CD8-positive, alpha-beta memory T cell (primary cell): Measurements from ENCODE around the gene RAB1B. TPM values are rescaled to one million over a fixed set of nuclear protein-coding genes. Genes with fewer than 3 reads are reported as not detected.

ENCODE experiments used
- CTCF ChIA-PET: fragments of 350-600 bp; sonication (Branson Sonifier 250); formaldehyde crosslinking; loops from one replicate; lab custom pipeline; 2021; ENCODE audit warnings: antibody characterized with exemption; lab: Charles Lee
- POLR2A ChIA-PET: fragments of 350-600 bp; sonication (Branson Sonifier 250); formaldehyde crosslinking; loops from one replicate; lab custom pipeline; 2021; ENCODE audit warnings: antibody characterized with exemption; lab: Charles Lee
- DNase-seq, 5 donors: peaks; one replicate each; pipeline versions ENCODE4 v3.0.0 to v3.0.0-alpha.2; 2020 to 2022; ENCODE audit warnings: mixed read lengths in 1 of 5
- H3K27ac ChIP-seq: one replicate; pipeline ENCODE4 v1.7.0; 2013; ENCODE audit warnings: low read depth, mild to moderate bottlenecking, low read length, moderate library complexity
- H3K27me3 ChIP-seq: 2 replicates; pipeline ENCODE4 v1.7.0; 2013; ENCODE audit warnings: low read length, mild to moderate bottlenecking; ENCODE audit not compliant: insufficient read depth, poor library complexity, severe bottlenecking
- H3K36me3 ChIP-seq: 2 replicates; pipeline ENCODE4 v1.7.0; 2013; ENCODE audit warnings: mild to moderate bottlenecking, low read length, moderate library complexity; ENCODE audit not compliant: insufficient read depth
- H3K4me1 ChIP-seq: 2 replicates; pipeline ENCODE4 v1.7.0; 2013; ENCODE audit warnings: mild to moderate bottlenecking, low read length, moderate library complexity; ENCODE audit not compliant: insufficient read depth
- H3K4me3 ChIP-seq: 2 replicates; pipeline ENCODE4 v1.7.0; 2013; ENCODE audit warnings: mild to moderate bottlenecking, low read length
- H3K9me3 ChIP-seq: 2 replicates; pipeline ENCODE4 v1.7.0; 2013; ENCODE audit warnings: mild to moderate bottlenecking, low read length
- H3K27ac Mint-ChIP-seq, 8 donors: one replicate each; pipeline ENCODE4 v1.8.0; 2020 to 2021; ENCODE audit warnings: mixed read lengths in 8 of 8, mild to moderate bottlenecking in 6 of 8, inconsistent platforms in 3 of 8, moderate library complexity in 3 of 8
- H3K27me3 Mint-ChIP-seq, 2 donors: one replicate each; pipeline ENCODE4 v1.8.0; 2020 to 2021; ENCODE audit warnings: mixed read lengths in 2 of 2, mild to moderate bottlenecking in 1 of 2, moderate library complexity in 1 of 2
- H3K36me3 Mint-ChIP-seq, 3 donors: one replicate each; pipeline ENCODE4 v1.8.0; 2020 to 2021; ENCODE audit warnings: mixed read lengths in 3 of 3, inconsistent platforms in 1 of 3, mild to moderate bottlenecking in 1 of 3
- H3K4me1 Mint-ChIP-seq, 3 donors: one replicate each; pipeline ENCODE4 v1.8.0; 2020 to 2021; ENCODE audit warnings: mixed read lengths in 3 of 3, inconsistent platforms in 1 of 3, mild to moderate bottlenecking in 1 of 3
- H3K4me3 Mint-ChIP-seq, 7 donors: one replicate each; pipeline ENCODE4 v1.8.0; 2020 to 2021; ENCODE audit warnings: mixed read lengths in 7 of 7, mild to moderate bottlenecking in 6 of 7, moderate library complexity in 4 of 7, inconsistent platforms in 2 of 7
- H3K9me3 Mint-ChIP-seq, 5 donors: one replicate each; pipeline ENCODE4 v1.8.0; 2020 to 2022; ENCODE audit warnings: mixed read lengths in 5 of 5, mild to moderate bottlenecking in 3 of 5, moderate library complexity in 2 of 5, inconsistent platforms in 1 of 5
- polyA plus RNA-seq: library from polyadenylated mRNA; unstranded; fragments of 300-500 nt; fragmentation: Illumina TruSeq; gene quantifications from one replicate; pipeline ENCODE4 v1.2.3, GENCODE V29; 2021
- total RNA-seq, 2 experiments: library from RNA; stranded (reverse); gene quantifications; one replicate each; pipeline ENCODE4 v1.2.3, GENCODE V29; 2021

Gene RAB1B
- total RNA-seq: 100 to 1,000 TPM; 119 to 125 TPM
- polyA plus RNA-seq: 18.6 TPM

GRCh38 chr11:66268244-66268951 lies at the start of gene RAB1B:
RAB1B (plus strand) TSS chr11:66268639; CDS start chr11:66268680, 41 bp downstream.
- Mint-ChIP-seq H3K27me3 (peaks cover 0 to 7% of the 10 kb centered on the region in 2 donors), H3K4me3 (peak within 1 kb of the TSS; percentile 90 to 97 (median 95)), H3K36me3 (peaks cover 7 to 57% (median 7%) of the 10 kb centered on the region in 3 donors), H3K27ac (peak within 1 kb of the TSS; percentile 94 to 99 (median 98)), H3K4me1 (peaks cover 50 to 56% (median 54%) of the 10 kb centered on the region in 3 donors), H3K9me3 (no peaks in the 10 kb centered on the region)
- Histone ChIP-seq H3K36me3 (peaks cover 24% of the 10 kb centered on the region), H3K27me3 (no peaks in the 10 kb centered on the region), H3K4me3 (peak within 1 kb of the TSS; percentile 73), H3K27ac (peak within 1 kb of the TSS; percentile 71), H3K4me1 (peaks cover 40% of the 10 kb centered on the region), H3K9me3 (no peaks in the 10 kb centered on the region)
- CTCF ChIA-PET: interaction anchor here (1.2 to 3.3 kb wide), 5 partner anchors 14 to 223 kb away, joined by 3 to 16 read pairs (median 6); no protein-coding TSS in a partner anchor
- DNase-seq: peak; percentile 99 to 100 (median 100)
- POLR2A ChIA-PET: interaction anchor here (0.8 to 2.2 kb wide), 7 partner anchors 11 to 407 kb away, joined by 3 to 9 read pairs (median 3); partner anchors contain the start of genes CCDC85B and YIF1A

- peaks cover 8 to 16% (median 12%) of the 10 kb centered on the region in 3 donors for H3K4me1 Mint-ChIP-seq
- no peaks in the 10 kb centered on the region for H3K27me3 ChIP-seq
- H3K4me3 Mint-ChIP-seq: no peak overlapping the region
- ChIA-PET POLR2A (interaction anchor here (0.6 to 1.0 kb wide), 2 partner anchors 60 to 344 kb away, joined by 4 read pairs; no protein-coding TSS in a partner anchor), CTCF (interaction anchor here (7.6 kb wide), 1 partner anchor 65 kb away, joined by 74 read pairs; no protein-coding TSS in a partner anchor)
- no peak for DNase-seq
- no peaks in the 10 kb centered on the region for H3K9me3 ChIP-seq
- H3K27ac ChIP-seq: no peak overlapping the region
- H3K4me3 ChIP-seq: no peak overlapping the region
- peaks cover 12% of the 10 kb centered on the region for H3K4me1 ChIP-seq
- H3K36me3 ChIP-seq: peaks cover 45% of the 10 kb centered on the region
- peaks cover 0 to 2% of the 10 kb centered on the region in 2 donors for H3K27me3 Mint-ChIP-seq
- peak overlapping the region in 5 of 8 donors; percentile 1 to 82 (median 70) for H3K27ac Mint-ChIP-seq
- peaks cover 6 to 76% (median 27%) of the 10 kb centered on the region in 3 donors for H3K36me3 Mint-ChIP-seq
- H3K9me3 Mint-ChIP-seq: no peaks in the 10 kb centered on the region
These were observed 49.4 kb upstream of the RAB1B start for GRCh38 chr11:66218846-66219620.

- ChIA-PET POLR2A (interaction anchor here (1.0 kb wide), 1 partner anchor 59 kb away, joined by 4 read pairs; no protein-coding TSS in a partner anchor), CTCF (interaction anchor here (1.1 to 7.6 kb wide), 2 partner anchors 64 to 362 kb away, joined by 3 to 74 read pairs; partner anchors contain the start of gene CFL1)
- Mint-ChIP-seq H3K27ac (peak overlapping the region in 4 of 8 donors; percentile 0 to 91 (median 82)), H3K4me3 (no peak overlapping the region), H3K4me1 (peaks cover 8 to 16% (median 12%) of the 10 kb centered on the region in 3 donors), H3K27me3 (peaks cover 0 to 2% of the 10 kb centered on the region in 2 donors), H3K36me3 (peaks cover 6 to 80% (median 27%) of the 10 kb centered on the region in 3 donors), H3K9me3 (no peaks in the 10 kb centered on the region)
- Histone ChIP-seq H3K27ac (no peak overlapping the region), H3K36me3 (peaks cover 45% of the 10 kb centered on the region), H3K27me3 (no peaks in the 10 kb centered on the region), H3K9me3 (no peaks in the 10 kb centered on the region), H3K4me1 (peaks cover 12% of the 10 kb centered on the region), H3K4me3 (no peak overlapping the region)
- no peak for DNase-seq
These were observed 48.4 kb upstream of the RAB1B start for GRCh38 chr11:66219846-66220565.

GRCh38 chr11:66220566-66220935 lies 47.9 kb upstream of the RAB1B start:
- H3K27ac Mint-ChIP-seq: peak overlapping the region in 6 of 8 donors; percentile 0 to 91 (median 72)

GRCh38 chr11:66221012-66221411 lies 47.4 kb upstream of the RAB1B start:
- ChIA-PET POLR2A (no interaction called here), CTCF (interaction anchor here (0.9 to 7.6 kb wide), 5 partner anchors 31 to 363 kb away, joined by 3 to 74 read pairs (median 10); partner anchors contain the start of genes CFL1 and RAB1B)
- Histone ChIP-seq H3K27ac (no peak overlapping the region), H3K27me3 (no peaks in the 10 kb centered on the region), H3K9me3 (no peaks in the 10 kb centered on the region), H3K36me3 (peaks cover 43% of the 10 kb centered on the region), H3K4me3 (no peak overlapping the region), H3K4me1 (peaks cover 12% of the 10 kb centered on the region)
- DNase-seq: no peak
- Mint-ChIP-seq H3K27ac (peak overlapping the region in 7 of 8 donors; percentile 60 to 99 (median 93)), H3K27me3 (peaks cover 0 to 2% of the 10 kb centered on the region in 2 donors), H3K9me3 (no peaks in the 10 kb centered on the region), H3K4me1 (peaks cover 8 to 16% (median 12%) of the 10 kb centered on the region in 3 donors), H3K4me3 (no peak overlapping the region), H3K36me3 (peaks cover 6 to 83% (median 26%) of the 10 kb centered on the region in 3 donors)

More at GRCh38 chr11:66220566-66220935, 47.9 kb upstream of the RAB1B start:
- peaks cover 45% of the 10 kb centered on the region for H3K36me3 ChIP-seq
- H3K4me1 ChIP-seq: peaks cover 12% of the 10 kb centered on the region
- H3K4me3 Mint-ChIP-seq: no peak overlapping the region
- ChIA-PET POLR2A (no interaction called here), CTCF (interaction anchor here (1.1 to 7.6 kb wide), 3 partner anchors 41 to 363 kb away, joined by 3 to 74 read pairs (median 10); partner anchors contain the start of gene CFL1)
- H3K9me3 ChIP-seq: no peaks in the 10 kb centered on the region
- no peak for DNase-seq
- peaks cover 8 to 16% (median 12%) of the 10 kb centered on the region in 3 donors for H3K4me1 Mint-ChIP-seq
- H3K27me3 Mint-ChIP-seq: peaks cover 0 to 2% of the 10 kb centered on the region in 2 donors
- H3K36me3 Mint-ChIP-seq: peaks cover 6 to 84% (median 27%) of the 10 kb centered on the region in 3 donors
- H3K27me3 ChIP-seq: no peaks in the 10 kb centered on the region
- H3K27ac ChIP-seq: no peak overlapping the region
- no peaks in the 10 kb centered on the region for H3K9me3 Mint-ChIP-seq
- H3K4me3 ChIP-seq: no peak overlapping the region

- H3K27ac Mint-ChIP-seq: peak overlapping the region; percentile 82 to 99 (median 94)
- DNase-seq: no peak
- POLR2A ChIA-PET: interaction anchor here (1.3 kb wide), 1 partner anchor 61 kb away, joined by 3 read pairs; no protein-coding TSS in a partner anchor
- H3K4me3 Mint-ChIP-seq: no peak overlapping the region
- peaks cover 6 to 80% (median 18%) of the 10 kb centered on the region in 3 donors for H3K36me3 Mint-ChIP-seq
- no peaks in the 10 kb centered on the region for H3K9me3 ChIP-seq
- CTCF ChIA-PET: interaction anchor here (0.8 to 7.6 kb wide), 9 partner anchors 16 to 67 kb away, joined by 3 to 74 read pairs (median 8); partner anchors contain the start of genes RAB1B and YIF1A
- peaks cover 0 to 2% of the 10 kb centered on the region in 2 donors for H3K27me3 Mint-ChIP-seq
- peaks cover 12% of the 10 kb centered on the region for H3K4me1 ChIP-seq
- H3K27me3 ChIP-seq: no peaks in the 10 kb centered on the region
- H3K4me3 ChIP-seq: no peak overlapping the region
- peaks cover 35% of the 10 kb centered on the region for H3K36me3 ChIP-seq
- no peaks in the 10 kb centered on the region for H3K9me3 Mint-ChIP-seq
- peak overlapping the region; percentile 28 for H3K27ac ChIP-seq
- H3K4me1 Mint-ChIP-seq: peaks cover 6 to 16% (median 12%) of the 10 kb centered on the region in 3 donors
These were observed 46.7 kb upstream of the RAB1B start for GRCh38 chr11:66221726-66222236.
